Effector memory CD8-positive, alpha-beta T cell (primary cell): ENCODE data around the gene SS18.

ENCODE experiments used
- ATAC-seq: fragments of 150-1000 bp; cut with Tn5 transposase; replicated peaks from 2 replicates; pipeline ENCODE4 v1.10.0; 2021; ENCODE audit warnings: mild to moderate bottlenecking, moderate library complexity
- DNase-seq, 3 experiments: peaks; one replicate each; pipeline ENCODE4 v3.0.0; 2021
- H3K27ac Mint-ChIP-seq, 2 donors: one replicate each; pipeline ENCODE4 v1.8.0; 2022; ENCODE audit warnings: mild to moderate bottlenecking in 2 of 2, mixed read lengths in 2 of 2, moderate library complexity in 2 of 2
- H3K27me3 Mint-ChIP-seq, 2 donors: one replicate each; pipeline ENCODE4 v1.8.0; 2022; ENCODE audit warnings: mixed read lengths in 2 of 2
- H3K36me3 Mint-ChIP-seq: one replicate; pipeline ENCODE4 v1.8.0; 2022; ENCODE audit warnings: mild to moderate bottlenecking, moderate library complexity, mixed read lengths; ENCODE audit not compliant: insufficient read depth
- H3K4me1 Mint-ChIP-seq, 2 donors: one replicate each; pipeline ENCODE4 v1.8.0; 2022; ENCODE audit warnings: low read depth in 2 of 2, mixed read lengths in 2 of 2
- H3K4me3 Mint-ChIP-seq, 2 donors: one replicate each; pipeline ENCODE4 v1.8.0; 2022; ENCODE audit warnings: mild to moderate bottlenecking in 2 of 2, mixed read lengths in 2 of 2, moderate library complexity in 2 of 2
- H3K9me3 Mint-ChIP-seq, 2 donors: one replicate each; pipeline ENCODE4 v1.8.0; 2022; ENCODE audit warnings: mixed read lengths in 2 of 2

The SS18 gene

GRCh38 chr18:25976554-25976953 lies 113.9 kb downstream of the SS18 start:
- H3K9me3 Mint-ChIP-seq: no peaks in the 10 kb centered on the region
- H3K36me3 Mint-ChIP-seq: no peaks in the 10 kb centered on the region
- DNase-seq (no peak), ATAC-seq (no peak)
- H3K4me3 Mint-ChIP-seq: no peak overlapping the region
- peaks cover 0 to 4% of the 10 kb centered on the region in 2 donors for H3K27me3 Mint-ChIP-seq
- H3K4me1 Mint-ChIP-seq: no peaks in the 10 kb centered on the region
- no peak overlapping the region for H3K27ac Mint-ChIP-seq

GRCh38 chr18:25974630-25975077 lies 115.8 kb downstream of the SS18 start:
- Mint-ChIP-seq H3K9me3 (peaks cover 0 to 1% of the 10 kb centered on the region in 2 donors), H3K36me3 (no peaks in the 10 kb centered on the region), H3K27ac (no peak overlapping the region), H3K4me3 (no peak overlapping the region), H3K27me3 (peaks cover 0 to 4% of the 10 kb centered on the region in 2 donors), H3K4me1 (no peaks in the 10 kb centered on the region)
- ATAC-seq: no peak
- DNase-seq: no peak
